NCI-H1092 (cell line): ENCODE measurements around the gene MIS18BP1.
"Not testable (repeated sequence)": the region's sequence is repeated elsewhere in the genome, so short reads cannot be mapped to it uniquely, and the experiment has no call there.

ENCODE experiments used
- DNase-seq: peaks from one replicate; lab custom pipeline; 2025; lab: John Stamatoyannopoulos, UW

The MIS18BP1 gene

GRCh38 chr14:45253070-45253753 is at the start of gene MIS18BP1:
TSS of gene MIS18BP1 (minus strand) at chr14:45253202. CDS start at chr14:45247286, 5,916 bp downstream.
- DNase-seq = peak; percentile 98

- no peak for DNase-seq
These were observed 45.6 kb upstream of the MIS18BP1 start for GRCh38 chr14:45298423-45299117.

GRCh38 chr14:45294796-45295195 is 41.8 kb upstream of the MIS18BP1 start:
- not testable (repeated sequence) for DNase-seq

- no peak for DNase-seq
These were observed 37.5 kb upstream of the MIS18BP1 start for GRCh38 chr14:45290547-45290946.

GRCh38 chr14:45287610-45288009 is 34.6 kb upstream of the MIS18BP1 start:
- DNase-seq = no peak

- no peak for DNase-seq
These were observed 31.8 kb upstream of the MIS18BP1 start for GRCh38 chr14:45284802-45285201.

GRCh38 chr14:45281731-45282400 is 28.9 kb upstream of the MIS18BP1 start:
- DNase-seq = not testable (repeated sequence)

- DNase-seq = no peak
These were observed 19.0 kb upstream of the MIS18BP1 start for GRCh38 chr14:45271858-45272537.

- no peak for DNase-seq
These were observed 17.0 kb upstream of the MIS18BP1 start for GRCh38 chr14:45270031-45270430.

GRCh38 chr14:45267071-45267470 is 14.1 kb upstream of the MIS18BP1 start:
- no peak for DNase-seq

GRCh38 chr14:45262637-45263036 is 9.6 kb upstream of the MIS18BP1 start:
- no peak for DNase-seq

- DNase-seq = no peak
These were observed 8.2 kb upstream of the MIS18BP1 start for GRCh38 chr14:45261209-45261608.

- DNase-seq = no peak
These were observed 5.8 kb upstream of the MIS18BP1 start for GRCh38 chr14:45258805-45259204.

GRCh38 chr14:45258073-45258472 is 5.1 kb upstream of the MIS18BP1 start:
- no peak for DNase-seq

GRCh38 chr14:45254771-45255170 is 1.8 kb upstream of the MIS18BP1 start:
- DNase-seq = no peak

GRCh38 chr14:45253754-45254310 is 830 bp upstream of the MIS18BP1 start:
- DNase-seq = no peak

- peak; percentile 8 for DNase-seq
These were observed 484 bp downstream of the MIS18BP1 start for GRCh38 chr14:45252366-45253069.

- no peak for DNase-seq
These were observed 1.1 kb downstream of the MIS18BP1 start for GRCh38 chr14:45251912-45252311.

GRCh38 chr14:45249856-45250575 is 3.0 kb downstream of the MIS18BP1 start:
- no peak for DNase-seq

- DNase-seq = no peak
These were observed 5.6 kb downstream of the MIS18BP1 start for GRCh38 chr14:45247427-45247826.

GRCh38 chr14:45246691-45247090 is 6.3 kb downstream of the MIS18BP1 start:
- DNase-seq = no peak
